Prostate gland (tissue), 2 donors: Measurements from ENCODE around the gene LRRC18. TPM values are rescaled to one million over a fixed set of nuclear protein-coding genes. Genes with fewer than 3 reads are reported as not detected.

ENCODE experiments used
- DNase-seq: peaks from one replicate; pipeline ENCODE4 v3.0.0-alpha.2; 2019; ENCODE audit warnings: low spot score
- H3K27ac ChIP-seq, 2 donors: fragments of 200-600 bp; sonication (generic); 2 replicates each; pipeline ENCODE4 v1.5.1; 2017 to 2019
- H3K27me3 ChIP-seq: fragments of 200-600 bp; sonication (generic); replicated peaks from 2 replicates; pipeline ENCODE4 v1.5.1; 2019; ENCODE audit not compliant: insufficient read depth
- H3K36me3 ChIP-seq, 2 donors: fragments of 200-600 bp; sonication (generic); 1 replicate in 1 of 2; 2 replicates in 1 of 2; pipeline versions ENCODE4 v1.5.1 to v1.8.1; 2017 to 2019
- H3K4me1 ChIP-seq: fragments of 200-600 bp; sonication (generic); replicated peaks from 2 replicates; pipeline ENCODE4 v1.5.1; 2019
- H3K4me3 ChIP-seq, 2 donors: fragments of 200-600 bp; sonication (generic); 2 replicates each; pipeline ENCODE4 v1.5.1; 2017 to 2019
- H3K9me3 ChIP-seq: fragments of 200-600 bp; sonication (generic); 2 replicates; pipeline ENCODE4 v1.5.1; 2017
- CTCF ChIP-seq, 4 experiments: fragments of 200-600 bp in 2 of 4; fragments of 450-650 bp in 2 of 4; sonication (generic) in 2 of 4; IDR thresholded peaks; 1 replicate in 3 of 4; 2 replicates in 1 of 4; pipeline ENCODE4 v1.5.1; 2016 to 2019; ENCODE audit warnings: antibody characterized with exemption in 4 of 4, mild to moderate bottlenecking in 2 of 4, moderate library complexity in 2 of 4
- POLR2A ChIP-seq: fragments of 450-650 bp; IDR thresholded peaks from one replicate; pipeline ENCODE4 v1.6.1; 2016; ENCODE audit warnings: antibody characterized with exemption, mild to moderate bottlenecking
- POLR2AphosphoS5 ChIP-seq: sonication (generic); formaldehyde crosslinking; IDR thresholded peaks from one replicate; pipeline ENCODE4 v1.6.1; 2017; ENCODE audit warnings: antibody characterized with exemption
- WGBS: methylation state at CpG from one replicate; pipeline ENCODE4 v1.1.5; 2018; 5-methylcytosine and 5-hydroxymethylcytosine counted together
- intact Hi-C: fragments of 100-400 bp; cut with DNase I; formaldehyde crosslinking; loops from one replicate; pipeline ENCODE4 v1.14.2; 2022
- total RNA-seq, 2 donors: library from RNA; depleted of rRNA; stranded (reverse); fragments of >200 nt; gene quantifications; one replicate each; pipeline ENCODE4 v1.1.0, GENCODE V29; 2016

The LRRC18 gene
- total RNA-seq, 2 donors from 2014 or later, result 2.6 TPM; not detected in 1

GRCh38 chr10:48924988-48925387, 14.7 kb downstream of the LRRC18 start:
- Histone ChIP-seq H3K27ac (no peak overlapping the region), H3K4me1 (no peaks in the 10 kb centered on the region), H3K36me3 (no peaks in the 10 kb centered on the region), H3K27me3 (no peaks in the 10 kb centered on the region), H3K9me3 (no peaks in the 10 kb centered on the region), H3K4me3 (no peak overlapping the region)
- DNase-seq, result no peak
- TF ChIP-seq POLR2A, result no peak
- TF ChIP-seq POLR2AphosphoS5, result no peak
- TF ChIP-seq CTCF (IDR thresholded peaks at IDR 0.05), result no peak
- 92% methylated on average over 4 of the region's 4 CpGs for WGBS
- intact Hi-C loops, result no loop called here

- Histone ChIP-seq H3K36me3 (no peaks in the 10 kb centered on the region), H3K27ac (no peak overlapping the region), H3K9me3 (no peaks in the 10 kb centered on the region), H3K4me1 (no peaks in the 10 kb centered on the region), H3K4me3 (no peak overlapping the region), H3K27me3 (no peaks in the 10 kb centered on the region)
- no peak for DNase-seq
- 43% methylated on average over 3 of the region's 3 CpGs for WGBS
- no peak for TF ChIP-seq CTCF (IDR thresholded peaks at IDR 0.05)
- no peak for TF ChIP-seq POLR2AphosphoS5
- TF ChIP-seq POLR2A, result no peak
- intact Hi-C loops, result no loop called here
These were observed 15.9 kb downstream of the LRRC18 start for GRCh38 chr10:48923748-48924147.

- Histone ChIP-seq H3K27me3 (no peaks in the 10 kb centered on the region), H3K4me3 (no peak overlapping the region), H3K27ac (no peak overlapping the region), H3K9me3 (no peaks in the 10 kb centered on the region), H3K4me1 (no peaks in the 10 kb centered on the region), H3K36me3 (no peaks in the 10 kb centered on the region)
- 97% methylated on average over 14 of the region's 14 CpGs for WGBS
- intact Hi-C loops, result no loop called here
- DNase-seq, result no peak
- no peak for TF ChIP-seq CTCF (IDR thresholded peaks at IDR 0.05)
- no peak for TF ChIP-seq POLR2AphosphoS5
- no peak for TF ChIP-seq POLR2A
These were observed 26.0 kb downstream of the LRRC18 start for GRCh38 chr10:48913674-48914073.

GRCh38 chr10:48910548-48910947, 29.1 kb downstream of the LRRC18 start:
- no peak overlapping the region for H3K27ac ChIP-seq
- intact Hi-C loops, result no loop called here
- H3K9me3 ChIP-seq, result no peaks in the 10 kb centered on the region
- H3K4me1 ChIP-seq, result no peaks in the 10 kb centered on the region
- H3K4me3 ChIP-seq, result no peak overlapping the region
- H3K36me3 ChIP-seq, result no peaks in the 10 kb centered on the region
- H3K27me3 ChIP-seq, result no peaks in the 10 kb centered on the region
- WGBS, result 91% methylated on average over 5 of the region's 5 CpGs
- DNase-seq, result no peak
- TF ChIP-seq POLR2A (no peak), POLR2AphosphoS5 (no peak), CTCF (IDR thresholded peaks at IDR 0.05) (no peak)

GRCh38 chr10:48907730-48908129, 31.9 kb downstream of the LRRC18 start:
- DNase-seq, result no peak
- intact Hi-C loops, result no loop called here
- Histone ChIP-seq H3K4me3 (no peak overlapping the region), H3K9me3 (no peaks in the 10 kb centered on the region), H3K36me3 (no peaks in the 10 kb centered on the region), H3K4me1 (no peaks in the 10 kb centered on the region), H3K27ac (no peak overlapping the region), H3K27me3 (no peaks in the 10 kb centered on the region)
- 89% methylated on average over 4 of the region's 4 CpGs for WGBS
- no peak for TF ChIP-seq CTCF (IDR thresholded peaks at IDR 0.05)
- no peak for TF ChIP-seq POLR2A
- no peak for TF ChIP-seq POLR2AphosphoS5
